Measurements from ENCODE around the gene LBHD2. TPM values are rescaled to one million over a fixed set of nuclear protein-coding genes. Genes with fewer than 3 reads are reported as not detected.

LBHD2 gene
- total and polyA plus RNA-seq, 2 of the 8 experiments (the other 6 are each of a cell fraction or from before 2014, with no cell fraction given): not detected

DNA sequence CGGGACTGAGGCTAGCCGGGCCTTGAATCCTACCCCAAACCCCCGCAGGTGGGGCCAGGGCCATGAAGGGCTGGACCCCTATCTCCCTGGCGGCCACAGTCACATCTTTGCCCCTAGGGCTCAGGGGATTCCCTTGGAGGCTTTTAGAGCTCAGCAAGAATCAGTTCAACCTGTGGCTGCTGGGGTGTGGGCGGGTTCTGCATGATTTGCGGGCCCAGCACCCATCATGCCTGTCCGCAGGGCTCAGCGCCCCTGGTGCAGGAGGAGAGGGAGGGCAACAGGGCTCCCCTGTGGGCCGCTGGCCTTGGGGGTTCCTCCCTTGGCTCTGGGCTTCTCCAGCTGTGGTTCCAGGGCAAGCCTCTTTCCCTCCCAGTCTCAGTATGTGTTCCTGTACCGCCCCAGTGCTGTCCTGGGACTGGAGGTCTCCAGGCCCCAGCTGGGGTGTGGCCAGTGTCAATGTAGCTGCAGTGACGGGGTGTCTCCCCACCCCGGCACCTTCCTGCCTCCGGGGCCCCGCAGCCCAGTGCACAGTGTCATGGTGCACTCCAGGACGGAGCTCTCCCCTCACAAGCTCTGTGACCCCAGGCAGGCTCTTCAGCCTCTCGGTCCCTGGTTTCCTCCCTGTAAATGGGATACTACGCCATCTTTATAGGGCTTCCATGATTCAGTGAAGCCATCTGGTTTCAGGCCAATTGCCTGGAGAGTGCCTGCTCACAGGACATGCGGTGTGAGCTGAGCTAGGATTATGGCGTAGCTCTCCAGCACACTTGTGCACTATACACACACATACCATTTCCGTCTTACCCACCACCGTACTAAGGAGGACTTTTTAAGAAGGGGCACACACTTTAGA is 9.9 kb upstream of the LBHD2 start (continued):
- TF ChIP-seq RAD21 (IDR thresholded peaks at IDR 0.05 in 1 of 2, conservative IDR thresholded peaks at IDR 0.05 in 1 of 2; ENCODE audit: low read depth in 2 of 2, low read length in 2 of 2) (no peak), EP300 (IDR thresholded peaks at IDR 0.05; ENCODE audit: borderline replicate concordance in 1 of 2, low read depth in 2 of 2, low read length in 2 of 2) (no peak), KDM5A (IDR thresholded peaks at IDR 0.05; ENCODE audit: low read length) (no peak), HDAC6 (IDR thresholded peaks at IDR 0.05; ENCODE audit: low read depth, low read length) (no peak)
- TF ChIP-seq, protein P1, sequence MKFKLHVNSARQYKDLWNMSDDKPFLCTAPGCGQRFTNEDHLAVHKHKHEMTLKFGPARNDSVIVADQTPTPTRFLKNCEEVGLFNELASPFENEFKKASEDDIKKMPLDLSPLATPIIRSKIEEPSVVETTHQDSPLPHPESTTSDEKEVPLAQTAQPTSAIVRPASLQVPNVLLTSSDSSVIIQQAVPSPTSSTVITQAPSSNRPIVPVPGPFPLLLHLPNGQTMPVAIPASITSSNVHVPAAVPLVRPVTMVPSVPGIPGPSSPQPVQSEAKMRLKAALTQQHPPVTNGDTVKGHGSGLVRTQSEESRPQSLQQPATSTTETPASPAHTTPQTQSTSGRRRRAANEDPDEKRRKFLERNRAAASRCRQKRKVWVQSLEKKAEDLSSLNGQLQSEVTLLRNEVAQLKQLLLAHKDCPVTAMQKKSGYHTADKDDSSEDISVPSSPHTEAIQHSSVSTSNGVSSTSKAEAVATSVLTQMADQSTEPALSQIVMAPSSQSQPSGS (IDR thresholded peaks at IDR 0.05; ENCODE audit: low read length): no peak
